GM21723 (cell line): ENCODE data around the gene CTNNA2.

Experiments
- ATAC-seq: cut with Tn5 transposase; IDR thresholded peaks from one replicate; pipeline ENCODE4 v1.9.1; 2021; ENCODE audit warnings: mild to moderate bottlenecking, moderate library complexity; ENCODE audit not compliant: unreplicated experiment

CTNNA2 gene

GRCh38 chr2:80420530-80421208, 907.8 kb downstream of the CTNNA2 start:
- ATAC-seq, result no peak

- no peak for ATAC-seq
These were observed 916.4 kb downstream of the CTNNA2 start for GRCh38 chr2:80429251-80429650.

- no peak for ATAC-seq
These were observed 925.1 kb downstream of the CTNNA2 start for GRCh38 chr2:80437959-80438358.

- ATAC-seq, result no peak
These were observed 925.8 kb downstream of the CTNNA2 start for GRCh38 chr2:80438686-80439085.

GRCh38 chr2:80454628-80455027, 941.8 kb downstream of the CTNNA2 start:
- ATAC-seq, result no peak

GRCh38 chr2:80459028-80459427, 946.2 kb downstream of the CTNNA2 start:
- no peak for ATAC-seq

GRCh38 chr2:80461505-80462197, 948.8 kb downstream of the CTNNA2 start:
- ATAC-seq, result no peak

GRCh38 chr2:80462654-80463053, 949.8 kb downstream of the CTNNA2 start:
- ATAC-seq, result no peak

- ATAC-seq, result no peak
These were observed 951.4 kb downstream of the CTNNA2 start for GRCh38 chr2:80464275-80464674.

GRCh38 chr2:80467262-80467811, 954.5 kb downstream of the CTNNA2 start:
- no peak for ATAC-seq

GRCh38 chr2:80469428-80469827, 956.6 kb downstream of the CTNNA2 start:
- ATAC-seq, result no peak

- ATAC-seq, result no peak
These were observed 960.2 kb downstream of the CTNNA2 start for GRCh38 chr2:80473069-80473468.

GRCh38 chr2:80473796-80474195, 960.9 kb downstream of the CTNNA2 start:
- ATAC-seq, result no peak

- no peak for ATAC-seq
These were observed 963.1 kb downstream of the CTNNA2 start for GRCh38 chr2:80475970-80476369.

GRCh38 chr2:80476535-80477117, 963.8 kb downstream of the CTNNA2 start:
- ATAC-seq, result no peak

GRCh38 chr2:80482276-80482675, 969.4 kb downstream of the CTNNA2 start:
- ATAC-seq, result no peak

- ATAC-seq, result no peak
These were observed 976.9 kb downstream of the CTNNA2 start for GRCh38 chr2:80489717-80490116.

- no peak for ATAC-seq
These were observed 978.1 kb downstream of the CTNNA2 start for GRCh38 chr2:80490964-80491363.

GRCh38 chr2:80496346-80496745, 983.5 kb downstream of the CTNNA2 start:
- no peak for ATAC-seq

GRCh38 chr2:80496775-80497174, 983.9 kb downstream of the CTNNA2 start:
- no peak for ATAC-seq

- no peak for ATAC-seq
These were observed 986.2 kb downstream of the CTNNA2 start for GRCh38 chr2:80499095-80499494.
